GM19025 (cell line): ENCODE results near the gene CUBN.

Experiments used
- ATAC-seq: cut with Tn5 transposase; IDR thresholded peaks from one replicate; pipeline ENCODE4 v1.9.1; 2021; ENCODE audit warnings: mild to moderate bottlenecking, low read depth, moderate library complexity; ENCODE audit not compliant: unreplicated experiment

Gene CUBN

DNA sequence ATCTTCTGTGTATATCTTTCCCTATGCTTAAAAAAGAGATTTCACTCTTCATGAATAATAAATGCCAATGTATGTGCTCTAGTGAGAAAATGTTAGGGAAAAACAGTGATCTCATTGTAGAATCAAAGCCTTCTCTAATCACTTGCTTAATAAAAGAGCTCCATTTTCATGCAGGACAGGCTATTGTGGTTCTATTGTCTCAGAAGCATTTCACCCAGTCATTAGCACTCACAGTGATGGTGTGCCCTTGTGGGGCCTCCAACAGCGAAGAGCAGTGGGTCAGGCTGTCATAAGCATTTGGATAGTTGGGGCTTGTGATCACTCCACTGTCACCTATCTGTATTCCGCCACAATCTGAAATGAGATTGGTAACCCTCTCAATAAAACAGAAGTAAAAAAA lies 228.5 kb downstream of the CUBN start:
- ATAC-seq, result no peak

DNA sequence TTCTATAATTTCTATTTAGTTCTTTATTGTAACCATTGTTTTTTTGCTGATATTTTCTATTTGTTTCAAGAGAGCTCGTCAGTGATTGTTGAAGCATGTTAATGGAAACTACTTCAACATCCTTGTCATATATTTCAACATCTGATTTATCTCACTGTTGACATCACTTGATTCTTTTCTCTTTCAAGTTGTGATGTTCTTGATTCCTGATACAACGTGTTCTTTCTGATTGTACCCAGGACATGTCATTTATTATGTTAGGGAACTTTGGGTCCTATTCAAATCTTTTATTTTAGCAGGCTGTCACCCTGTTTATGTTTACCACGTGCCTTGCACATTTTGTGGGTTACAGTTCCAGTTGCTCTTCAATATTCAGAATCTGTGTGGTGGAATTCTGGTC lies 232.6 kb downstream of the CUBN start:
- no peak for ATAC-seq

DNA sequence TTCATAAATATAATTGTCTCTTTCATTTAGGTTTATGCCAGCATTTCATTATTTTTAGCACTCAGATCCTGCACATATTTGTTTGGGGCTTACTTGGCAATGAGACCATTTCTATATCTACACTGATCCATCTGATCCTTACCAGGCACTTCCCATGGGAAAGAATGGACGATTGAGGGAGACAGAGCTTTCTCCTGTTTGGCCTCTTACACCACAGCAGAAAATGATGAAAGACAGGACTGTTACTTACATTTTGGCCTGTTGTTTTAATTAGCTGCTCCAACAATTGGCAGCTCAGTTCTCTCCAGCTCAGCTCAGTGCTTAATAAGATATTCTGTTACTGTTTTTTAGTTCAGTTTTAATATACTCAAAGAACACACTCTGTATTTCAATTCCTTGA lies 234.8 kb downstream of the CUBN start:
- ATAC-seq, result no peak

DNA sequence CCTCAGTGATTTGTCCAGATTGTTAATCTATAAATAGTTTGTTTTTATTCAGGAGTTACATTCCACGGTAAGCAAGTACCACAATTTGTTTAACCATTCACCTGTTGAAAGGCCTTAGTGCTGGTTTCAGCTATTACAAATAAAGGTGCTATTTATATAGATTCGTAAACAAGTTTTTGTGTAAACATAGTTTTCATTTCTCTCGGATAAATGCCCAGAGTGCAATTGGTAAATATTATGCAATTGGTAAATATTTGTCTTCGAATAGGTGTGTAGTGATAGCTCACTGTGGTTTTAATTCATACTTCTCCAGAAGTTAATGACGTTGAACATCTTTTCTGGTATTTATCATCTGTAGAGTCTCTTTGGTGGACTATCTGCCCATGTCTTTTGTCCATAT lies 235.9 kb downstream of the CUBN start:
- ATAC-seq, result no peak

DNA sequence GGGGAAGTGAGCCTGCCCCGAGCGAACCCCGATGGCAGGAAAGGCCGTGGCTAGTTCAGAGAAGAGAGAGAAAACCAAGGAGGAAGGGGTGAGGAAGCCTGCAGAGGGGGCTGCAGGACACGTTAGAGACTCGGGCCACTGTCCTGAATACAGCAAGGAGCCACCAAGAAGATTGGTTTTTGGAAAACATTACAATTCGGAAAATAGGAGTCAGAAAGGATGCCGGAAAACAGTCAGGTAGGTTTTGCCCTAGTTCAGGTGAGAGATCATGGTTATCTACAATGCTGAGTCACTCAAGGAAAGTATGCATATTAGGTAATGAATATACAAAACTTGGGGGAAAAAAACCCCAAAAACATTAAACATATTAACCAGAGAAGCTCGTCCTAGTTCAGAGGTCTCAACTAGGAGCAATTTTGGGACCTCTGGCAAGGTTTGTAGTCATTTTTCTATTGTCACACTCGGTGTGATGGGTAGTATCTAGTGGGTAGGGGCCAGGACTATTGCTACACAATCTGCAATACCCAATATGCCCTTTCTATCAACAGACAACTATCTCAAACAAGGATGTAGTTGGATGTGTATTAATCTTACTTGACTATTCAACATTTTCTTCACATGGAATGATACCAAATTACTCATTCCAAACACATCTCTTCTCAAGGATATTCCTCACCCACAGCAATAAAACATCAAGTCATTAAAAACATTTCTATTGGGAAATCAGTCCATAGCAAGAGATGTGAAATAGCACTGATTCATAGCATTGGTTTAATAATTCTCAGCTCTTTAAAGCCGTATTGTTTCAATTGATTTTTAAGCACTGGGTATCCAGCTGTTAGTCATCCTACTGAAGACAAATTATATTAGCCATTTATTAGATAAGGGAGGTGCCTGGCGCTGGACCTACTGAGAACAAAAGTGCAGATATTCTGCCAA lies 238.0 kb downstream of the CUBN start:
- ATAC-seq, result no peak

DNA sequence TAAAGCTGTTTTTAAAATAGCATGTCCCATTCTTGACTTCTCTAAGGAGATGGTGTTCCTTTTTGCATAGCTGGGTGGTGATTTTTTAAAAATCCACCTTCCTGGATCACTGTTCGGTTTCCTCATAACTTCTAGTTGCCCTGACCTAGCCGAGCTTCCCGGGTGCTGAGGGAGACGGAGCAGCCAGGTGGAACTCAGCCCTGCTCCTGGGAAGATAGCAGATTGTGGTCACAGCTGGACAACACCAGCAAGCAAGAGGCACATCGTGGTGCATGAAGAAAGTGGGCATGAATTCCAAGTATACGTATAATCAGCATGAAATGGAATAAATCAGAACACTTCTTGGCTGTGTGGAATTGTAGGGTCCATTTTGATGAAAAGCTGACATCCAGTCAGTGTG lies 238.9 kb downstream of the CUBN start:
- ATAC-seq, result no peak

DNA sequence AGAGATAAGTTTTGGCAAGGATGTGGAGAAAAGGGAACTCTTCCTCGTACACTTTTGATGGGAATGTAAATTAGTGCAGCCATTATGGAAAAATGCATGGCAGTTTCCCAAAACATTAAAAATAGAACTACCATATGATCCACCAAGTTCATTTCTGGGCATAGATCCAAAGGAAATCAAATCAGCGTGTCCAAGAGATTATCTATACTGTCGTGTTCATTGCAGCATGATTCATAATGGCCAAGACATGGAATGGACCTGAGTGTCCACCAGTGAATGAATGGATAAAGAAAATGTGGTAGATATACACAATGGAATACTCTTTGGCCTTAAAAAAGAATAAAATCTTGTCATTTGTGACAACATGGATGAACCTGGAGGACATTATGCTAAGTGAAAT lies 242.0 kb downstream of the CUBN start:
- no peak for ATAC-seq

DNA sequence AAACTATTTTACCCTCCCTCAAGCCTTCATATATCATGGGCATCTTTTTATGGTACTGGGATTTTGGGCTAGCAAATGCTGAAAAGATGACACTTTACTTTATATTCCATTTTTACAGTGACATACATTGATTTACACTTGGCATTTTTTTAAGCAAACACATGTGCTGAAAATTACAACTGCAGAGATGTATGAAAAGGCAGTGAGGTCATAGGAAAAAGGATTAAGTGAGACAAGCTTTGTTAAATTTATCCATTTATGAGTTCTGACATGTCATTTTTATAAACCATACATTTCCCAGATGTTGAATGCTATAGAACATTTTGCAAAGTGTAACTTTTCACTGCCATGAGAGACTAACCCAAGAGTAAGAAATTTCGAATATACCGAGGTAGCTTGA lies 243.6 kb downstream of the CUBN start:
- no peak for ATAC-seq

DNA sequence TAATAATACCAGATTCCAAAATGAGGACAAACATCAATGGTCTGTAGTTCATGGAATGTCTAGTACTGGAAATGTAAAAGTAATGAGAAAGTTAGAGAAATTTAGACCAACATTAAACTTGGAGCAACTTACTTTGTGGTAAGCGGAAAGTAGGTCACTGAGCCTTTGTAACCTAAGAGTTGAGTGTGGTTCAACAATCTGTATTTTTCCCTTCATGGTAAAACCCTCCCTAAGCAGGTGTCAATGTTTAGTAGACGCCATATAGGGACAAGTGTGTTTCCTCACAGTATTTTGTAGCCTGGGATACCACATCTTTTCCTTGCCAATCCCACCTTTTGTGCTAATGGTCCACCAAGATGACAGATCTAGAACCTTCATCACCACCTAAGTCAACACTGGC lies 245.1 kb downstream of the CUBN start:
- no peak for ATAC-seq

DNA sequence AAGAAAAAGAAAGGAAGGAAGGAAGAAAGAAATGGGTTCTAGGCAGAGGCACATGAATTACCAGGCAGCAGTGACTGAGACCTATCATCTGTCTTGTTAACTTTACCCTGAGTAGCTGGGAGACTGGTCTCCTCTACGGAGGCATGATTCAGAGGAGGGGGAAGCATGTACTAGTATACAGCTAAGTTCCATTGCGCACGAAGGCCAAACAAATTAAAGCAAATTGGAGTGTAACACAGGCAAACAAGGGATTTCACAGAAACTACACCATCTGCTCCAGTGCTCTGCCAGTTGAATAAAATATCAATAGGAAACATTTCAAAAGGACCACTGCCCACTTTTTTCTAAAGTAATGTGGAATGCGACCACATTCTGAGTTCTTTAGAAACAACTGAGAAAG lies 246.5 kb downstream of the CUBN start:
- no peak for ATAC-seq

DNA sequence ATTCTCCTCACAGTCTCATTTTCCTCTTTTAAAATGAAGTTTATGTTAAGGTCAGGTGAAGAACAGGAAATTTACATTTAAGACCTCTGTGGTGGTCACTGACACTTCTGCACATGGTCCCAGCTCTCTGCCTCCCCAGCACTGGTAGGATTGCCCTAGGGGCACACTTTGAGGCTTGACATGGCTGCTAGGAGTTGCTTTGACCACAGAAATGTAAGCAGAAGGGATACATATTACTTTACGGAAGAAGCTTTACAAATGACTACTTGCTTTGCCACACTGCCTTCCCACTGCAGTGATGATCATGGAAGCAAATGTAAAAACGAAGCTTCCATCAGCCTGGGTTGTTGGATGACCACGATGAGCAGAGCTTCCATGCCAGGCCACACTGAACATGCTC lies 259.3 kb downstream of the CUBN start:
- no peak for ATAC-seq

DNA sequence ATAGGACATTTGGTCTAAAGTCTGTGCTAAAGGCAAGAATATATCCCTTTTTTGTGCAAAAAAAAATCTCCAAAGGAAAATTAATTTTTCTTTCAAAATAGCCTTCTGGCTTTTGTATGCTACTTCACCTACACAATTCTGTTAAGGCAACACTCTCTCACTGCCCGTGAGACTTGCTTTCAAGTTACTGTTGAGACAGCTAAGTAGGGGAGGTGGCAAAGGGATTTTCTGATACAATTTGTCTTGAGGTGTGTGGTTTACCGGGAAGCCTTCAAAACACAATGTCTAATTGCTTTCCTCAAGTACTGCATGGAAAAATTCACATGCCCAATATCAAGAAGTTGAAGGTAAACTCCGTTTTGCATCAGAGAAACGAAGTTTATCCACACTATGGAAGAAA lies 261.6 kb downstream of the CUBN start:
- no peak for ATAC-seq

DNA sequence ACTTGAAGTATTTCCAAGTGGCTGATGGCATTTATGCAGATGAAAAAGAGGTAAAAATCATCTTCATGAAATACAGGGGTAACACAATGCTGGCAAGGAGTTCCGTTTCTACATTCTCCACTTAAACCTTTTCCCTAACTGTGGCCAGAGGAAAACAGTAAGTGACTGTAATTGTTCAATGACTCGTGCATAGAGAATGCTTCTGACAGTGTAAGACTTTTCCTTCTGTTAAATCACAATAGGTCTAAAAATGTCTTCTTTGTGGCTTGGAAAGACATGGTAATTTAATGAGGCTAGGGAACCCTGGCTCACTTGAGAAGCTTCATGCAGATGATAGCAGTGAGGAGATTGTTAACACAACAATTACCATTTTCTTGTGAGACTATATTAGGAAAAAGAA lies 262.1 kb downstream of the CUBN start:
- ATAC-seq, result no peak

DNA sequence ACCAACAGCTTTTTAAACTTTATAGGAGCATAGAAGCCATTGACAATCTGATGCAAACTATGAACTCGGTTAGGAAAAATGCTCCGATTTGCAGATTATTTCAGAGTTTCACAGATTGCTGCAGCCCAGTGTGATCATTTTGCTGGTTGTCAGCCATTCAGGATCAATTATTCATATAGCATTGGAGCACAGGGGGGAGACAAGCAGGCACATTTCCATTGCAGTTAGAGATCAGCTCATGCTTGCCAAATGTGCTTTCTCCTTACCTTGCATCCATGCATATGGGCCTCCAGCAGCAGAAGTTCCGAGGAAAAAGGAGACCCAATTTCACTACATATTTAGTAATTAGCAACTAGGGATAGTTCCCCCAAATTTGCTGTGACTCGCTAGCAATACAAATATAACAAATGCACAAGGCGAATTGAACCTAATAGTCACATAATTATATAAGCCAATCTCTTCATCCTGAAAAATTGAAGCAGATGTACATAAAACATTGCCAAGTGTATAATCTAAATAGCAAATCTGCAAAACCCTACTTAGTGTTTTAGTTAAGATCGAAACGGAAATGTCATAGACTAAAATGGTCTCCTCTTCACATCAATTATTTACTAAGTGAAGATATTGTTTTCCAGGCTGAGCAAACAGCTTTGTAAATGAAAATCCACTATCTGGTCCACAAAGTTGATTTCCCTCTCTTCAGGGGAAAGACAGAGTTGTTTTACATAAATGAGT lies 262.9 kb downstream of the CUBN start:
- no peak for ATAC-seq

DNA sequence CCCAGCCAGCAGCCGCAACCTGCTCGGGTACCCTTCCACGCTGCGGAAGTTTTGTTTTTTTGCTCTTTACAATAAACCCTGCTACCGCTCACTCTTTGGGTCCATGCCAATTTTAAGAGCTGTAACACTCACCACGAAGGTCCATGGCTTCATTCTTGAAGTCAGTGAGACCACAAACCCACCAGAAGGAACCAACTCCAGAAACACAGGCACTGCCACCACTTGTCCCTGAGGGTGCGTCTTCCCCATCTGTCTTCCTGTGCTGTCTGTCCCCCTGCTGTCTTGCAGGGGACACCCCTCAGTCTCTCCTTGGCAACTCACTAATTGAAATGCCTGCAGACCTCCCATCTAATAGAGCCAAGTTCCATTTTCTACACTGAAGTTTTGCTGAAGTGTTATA lies 263.8 kb downstream of the CUBN start:
- no peak for ATAC-seq

DNA sequence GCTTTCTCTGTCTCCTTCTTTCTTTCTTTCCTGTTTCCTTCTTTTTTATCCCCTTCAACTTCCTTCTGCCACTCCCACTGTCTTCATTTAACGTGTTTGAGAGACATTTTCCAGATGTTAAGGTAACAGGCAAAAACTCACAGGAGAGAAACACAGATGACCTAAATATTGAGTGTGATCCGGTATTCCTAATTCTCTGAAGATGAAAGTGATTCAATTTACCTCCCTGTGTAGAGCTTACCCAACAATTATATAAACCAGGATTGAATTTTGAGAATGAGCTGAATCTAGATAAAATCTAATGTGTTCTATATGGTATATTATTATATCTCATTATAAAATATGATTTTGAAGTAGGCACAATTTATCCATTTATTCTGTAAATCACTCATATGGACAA lies 265.8 kb downstream of the CUBN start:
- ATAC-seq, result no peak

DNA sequence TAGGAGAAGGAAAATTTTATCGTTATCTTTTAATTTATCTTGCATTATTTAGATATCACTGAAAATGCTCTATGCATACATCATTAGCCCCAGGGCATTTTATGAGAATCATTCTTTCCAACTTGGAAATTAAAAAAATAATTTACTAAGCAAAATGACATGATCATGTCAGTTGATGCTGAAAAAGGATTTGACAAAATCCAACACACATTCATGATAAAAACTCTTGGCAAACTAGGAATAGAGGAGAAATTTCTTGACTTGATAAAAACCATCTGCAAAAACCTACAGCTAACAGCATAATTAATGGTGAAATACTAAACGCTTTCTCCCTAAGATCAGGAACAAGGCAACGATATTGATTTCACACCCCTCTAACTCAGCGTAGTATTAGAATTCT lies 272.2 kb downstream of the CUBN start:
- no peak for ATAC-seq

DNA sequence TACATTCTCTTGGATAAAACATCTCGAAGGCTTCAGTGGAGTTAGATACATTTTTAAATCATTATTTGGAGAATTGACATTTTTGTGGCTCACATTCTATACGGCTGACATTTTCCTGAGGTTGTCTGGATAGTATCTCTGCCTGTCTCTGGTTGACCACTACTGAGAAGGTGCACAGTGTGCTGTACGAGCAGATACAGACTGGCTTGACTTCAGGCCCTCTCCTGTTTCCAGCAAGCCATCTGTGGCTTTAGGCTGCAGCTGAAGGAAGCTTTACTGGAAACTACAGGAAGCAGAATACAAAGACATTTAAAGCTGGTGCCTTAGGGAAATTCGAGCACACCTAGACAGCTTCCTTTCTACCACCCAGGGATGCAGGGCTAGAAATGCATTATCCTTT lies 273.0 kb downstream of the CUBN start:
- no peak for ATAC-seq

DNA sequence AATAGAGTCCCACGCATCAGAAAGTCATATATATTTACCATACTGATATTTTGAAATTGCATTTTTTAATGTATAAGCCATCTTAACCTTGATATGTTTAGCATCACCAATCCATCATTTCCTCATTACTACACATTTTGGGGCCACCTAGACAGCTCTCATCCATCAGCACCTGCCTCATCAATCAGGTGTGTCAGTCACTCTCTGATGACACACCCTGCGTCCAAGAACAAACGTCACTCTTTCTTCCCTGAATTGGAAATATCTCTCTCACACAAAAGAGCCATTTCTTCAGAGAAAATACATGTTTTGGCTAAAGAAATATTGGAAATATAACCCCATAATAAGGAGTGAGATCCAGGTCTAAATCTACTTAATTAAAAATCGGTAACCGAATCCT lies 273.5 kb downstream of the CUBN start:
- ATAC-seq, result no peak

DNA sequence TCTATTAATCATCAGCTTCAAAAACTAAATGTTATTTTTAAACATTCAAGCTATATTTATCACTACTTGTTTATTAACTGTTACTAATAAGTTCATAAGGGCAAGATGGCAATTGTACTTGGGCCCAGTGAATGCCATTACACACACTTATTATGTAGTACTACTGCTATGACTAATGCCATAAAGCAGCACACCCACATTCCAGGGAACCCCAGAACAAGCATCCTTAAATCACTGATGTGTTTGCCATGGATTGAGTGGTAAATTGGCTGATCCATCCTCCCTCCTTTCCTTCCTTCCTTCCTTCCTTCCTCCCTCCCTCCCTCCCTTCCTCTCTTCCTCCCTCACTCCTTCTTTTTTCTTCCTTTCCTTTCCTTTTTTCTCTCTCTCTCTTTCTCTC lies 275.0 kb downstream of the CUBN start:
- no peak for ATAC-seq

DNA sequence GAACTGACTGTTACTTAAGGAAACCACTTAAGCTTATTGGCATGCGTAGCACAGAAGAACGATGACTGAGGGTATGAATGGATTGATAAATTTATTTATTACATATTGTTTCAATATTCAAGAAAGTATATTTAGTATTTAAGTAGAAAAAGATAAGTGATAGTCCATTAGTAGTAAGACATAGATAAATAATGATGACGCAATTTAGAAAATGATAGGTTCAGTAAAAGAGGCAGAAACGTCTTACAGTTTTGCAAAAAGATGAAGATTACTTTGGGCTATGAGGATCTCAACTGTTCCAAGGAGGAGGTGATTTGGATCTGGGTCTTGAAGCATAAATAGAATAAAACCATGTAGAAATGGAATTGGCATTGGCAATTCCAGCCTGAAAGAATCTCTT lies 275.8 kb downstream of the CUBN start:
- no peak for ATAC-seq

DNA sequence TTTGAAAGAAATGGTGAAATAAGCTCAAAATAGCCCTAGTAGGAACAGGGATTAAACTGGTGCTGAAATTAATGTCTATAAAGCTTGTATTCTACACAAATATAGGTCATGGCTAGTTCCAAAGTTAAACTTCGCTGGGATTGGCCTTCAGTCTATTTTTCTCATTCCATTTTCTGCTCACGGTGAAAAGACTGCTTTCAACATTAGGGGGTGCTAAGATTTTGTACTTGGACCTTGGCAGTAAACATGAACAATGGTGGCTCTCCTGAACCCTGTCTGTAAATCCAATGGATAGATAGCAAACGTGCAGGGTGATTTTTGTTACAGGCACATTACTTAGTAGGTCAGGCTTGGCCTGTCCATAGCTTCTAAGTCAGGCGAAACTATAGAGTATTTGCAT lies 276.4 kb downstream of the CUBN start:
- ATAC-seq, result no peak
